Fibroblast of skin of right biceps (primary cell): Measurements from ENCODE around the gene CBFA2T2.
A peak's percentile ranks its signal among the peaks of the same experiment; 100 is the strongest.
"Not testable (repeated sequence)": the region's sequence is repeated elsewhere in the genome, so short reads cannot be mapped to it uniquely, and the experiment has no call there.

Experiments used
- DNase-seq: peaks from one replicate; pipeline ENCODE4 v3.0.0-alpha.2; 2013

CBFA2T2 gene

DNA sequence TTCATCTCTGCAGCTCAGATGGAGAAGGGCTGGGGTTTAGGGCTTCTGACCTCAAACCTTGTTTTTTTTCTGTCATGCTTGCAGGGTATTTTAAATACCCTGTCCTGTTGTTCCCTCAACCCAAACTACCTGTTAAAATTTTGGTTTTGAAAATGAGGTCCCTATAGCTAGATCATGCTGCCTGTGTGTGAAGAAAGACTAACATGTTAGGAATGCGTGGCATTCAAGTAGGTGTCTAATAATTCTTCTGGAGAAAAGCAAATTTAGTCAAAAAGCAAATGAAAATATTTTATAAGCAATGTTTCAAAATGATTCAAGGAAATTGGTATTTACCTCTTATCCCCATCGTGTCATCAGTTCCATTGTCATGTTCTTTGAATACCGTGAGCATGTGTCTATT, 95.1 kb downstream of the CBFA2T2 start:
- peak; percentile 23 for DNase-seq

GRCh38 chr20:33585413-33585812, 95.5 kb downstream of the CBFA2T2 start:
- DNase-seq: no peak

GRCh38 chr20:33589059-33589458, 99.2 kb downstream of the CBFA2T2 start:
- no peak for DNase-seq

DNA sequence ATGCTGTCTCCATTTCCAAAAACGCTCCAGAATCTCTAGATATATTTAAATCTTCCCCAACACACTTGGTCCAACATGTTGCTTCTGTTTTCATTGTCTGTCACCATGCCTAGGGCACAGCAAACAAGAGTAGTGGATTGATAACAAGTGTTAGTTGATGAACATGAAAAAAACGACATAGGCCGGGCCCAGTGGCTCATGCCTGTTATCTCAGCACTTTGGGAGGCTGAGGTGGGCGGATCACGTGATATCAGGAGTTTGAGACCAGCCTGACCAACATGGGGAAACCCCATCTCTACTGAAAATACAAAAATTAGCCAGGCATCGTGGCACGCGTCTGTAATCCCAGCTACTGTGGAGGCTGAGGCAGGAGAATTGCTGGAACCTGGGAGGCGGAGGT, 102.0 kb downstream of the CBFA2T2 start:
- DNase-seq: not testable (repeated sequence)

DNA sequence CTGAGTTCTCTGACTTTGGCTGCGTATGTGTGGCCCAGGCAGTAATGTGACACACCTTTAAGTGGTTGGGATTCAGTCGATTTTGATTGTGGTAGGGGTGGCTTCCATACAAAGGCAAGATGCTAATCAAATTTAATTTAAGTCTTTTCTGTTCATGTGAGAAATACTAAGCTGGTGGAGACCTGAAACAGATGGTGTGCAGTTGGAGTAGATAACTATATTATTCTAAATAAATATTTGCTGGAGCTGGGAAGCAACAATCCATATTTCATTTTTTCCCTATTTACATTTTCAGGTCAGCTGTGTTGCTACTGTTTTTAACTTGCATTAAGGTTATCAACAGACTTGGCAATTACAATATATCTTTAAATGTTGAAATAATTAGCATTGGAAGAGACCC, 104.8 kb downstream of the CBFA2T2 start:
- DNase-seq: no peak

DNA sequence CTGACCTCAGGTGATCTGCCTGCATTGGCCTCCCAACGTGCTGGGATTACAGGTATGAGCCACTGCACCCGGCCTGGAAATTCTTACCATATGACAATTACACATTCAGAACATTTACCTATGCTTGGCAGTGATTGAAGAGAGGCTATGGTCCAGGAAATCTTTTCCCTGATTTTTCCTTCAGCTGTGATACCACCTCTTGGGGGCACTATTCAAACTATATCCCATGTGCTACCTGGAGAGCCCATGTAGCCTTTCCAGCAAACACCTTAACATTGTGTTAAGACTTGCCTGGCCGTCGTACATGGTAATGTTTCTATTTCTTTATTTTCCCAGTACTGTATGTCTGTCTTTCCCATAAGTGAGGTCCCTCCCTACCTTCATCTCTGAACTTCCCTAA, 110.5 kb downstream of the CBFA2T2 start:
- no peak for DNase-seq

GRCh38 chr20:33600981-33601380, 111.1 kb downstream of the CBFA2T2 start:
- no peak for DNase-seq

GRCh38 chr20:33601861-33602260, 112.0 kb downstream of the CBFA2T2 start:
- no peak for DNase-seq

- DNase-seq: no peak
Observed at GRCh38 chr20:33602826-33603590, 113.1 kb downstream of the CBFA2T2 start.

DNA sequence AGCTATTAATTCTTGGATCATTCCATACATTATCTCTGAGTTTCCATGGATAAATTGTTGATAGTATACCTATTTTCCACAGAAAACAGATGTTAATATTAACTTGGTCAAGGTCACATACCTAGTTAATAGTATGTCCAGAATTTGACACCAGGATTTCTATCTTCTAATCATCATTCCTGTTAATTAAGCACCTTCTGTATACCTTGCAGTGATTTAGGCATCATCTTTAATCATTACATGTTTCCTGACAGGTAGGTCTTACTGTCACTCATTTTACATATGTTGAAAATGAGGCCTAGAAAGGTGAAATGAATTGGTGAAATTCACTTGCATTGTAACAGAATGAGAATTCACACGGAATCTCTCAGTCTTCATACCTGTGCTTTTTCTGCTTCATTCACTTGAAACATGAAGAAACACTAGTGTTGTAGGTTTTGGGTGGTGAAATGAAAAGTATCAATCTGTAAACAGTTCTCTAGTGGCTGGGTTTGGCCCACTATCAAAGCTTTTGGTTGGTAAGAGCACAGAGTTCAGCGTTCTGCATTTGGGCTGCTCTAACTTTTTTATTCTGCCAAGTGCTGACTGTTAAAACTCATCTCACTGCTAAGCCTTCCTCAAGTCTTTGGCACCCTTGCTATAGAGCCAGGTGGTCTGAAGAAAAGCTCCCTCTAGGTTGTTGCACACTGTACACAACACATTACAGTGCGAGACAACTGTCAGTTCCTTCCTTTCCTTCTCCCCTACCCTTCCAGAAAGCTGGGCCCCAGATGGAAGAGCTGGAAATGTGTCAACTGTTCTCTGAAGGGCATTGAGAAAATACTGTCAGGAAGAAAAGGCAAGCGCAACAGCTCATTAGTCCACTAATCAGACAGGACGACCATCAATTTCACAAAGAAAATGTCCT, 114.4 kb downstream of the CBFA2T2 start:
- DNase-seq: no peak

DNA sequence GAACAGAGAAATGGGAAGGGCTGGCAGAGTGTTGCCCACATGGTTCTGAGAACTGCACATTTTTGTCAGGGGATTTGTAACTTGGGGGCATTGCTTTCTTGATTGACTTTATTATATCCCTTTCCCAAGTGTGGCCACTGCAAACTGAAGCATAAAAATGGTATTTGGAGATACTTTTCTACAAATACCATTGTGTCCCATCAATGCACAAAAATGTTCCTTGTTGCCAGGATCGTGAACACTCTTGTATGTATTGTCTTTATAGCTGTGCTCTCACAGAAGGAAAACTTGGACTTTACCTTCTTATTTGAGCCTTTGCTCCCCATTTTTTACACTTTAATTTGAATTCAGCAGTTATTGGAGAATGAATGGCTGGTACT, 115.1 kb downstream of the CBFA2T2 start:
- no peak for DNase-seq

- DNase-seq: no peak
Observed at GRCh38 chr20:33606118-33606771, 116.3 kb downstream of the CBFA2T2 start.

DNA sequence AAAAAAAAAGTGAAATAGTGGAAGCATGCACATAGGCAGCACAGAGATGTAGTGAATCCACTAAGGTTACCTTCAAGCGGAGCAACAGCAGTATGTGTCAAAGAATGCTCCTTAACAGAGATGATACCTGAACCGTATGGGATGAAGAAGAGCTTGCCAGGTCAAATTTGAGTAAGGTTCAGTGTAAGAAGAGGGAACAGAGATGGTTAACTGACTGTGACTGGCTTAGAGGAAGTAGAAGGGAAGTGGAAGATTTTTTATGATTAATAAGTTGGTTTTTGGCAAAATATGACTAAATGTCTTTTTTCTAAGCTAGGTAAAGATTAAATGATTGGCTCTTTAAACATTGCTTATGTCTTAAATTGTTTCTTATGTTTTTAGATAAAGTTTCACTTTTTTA, 119.6 kb downstream of the CBFA2T2 start:
- no peak for DNase-seq

DNA sequence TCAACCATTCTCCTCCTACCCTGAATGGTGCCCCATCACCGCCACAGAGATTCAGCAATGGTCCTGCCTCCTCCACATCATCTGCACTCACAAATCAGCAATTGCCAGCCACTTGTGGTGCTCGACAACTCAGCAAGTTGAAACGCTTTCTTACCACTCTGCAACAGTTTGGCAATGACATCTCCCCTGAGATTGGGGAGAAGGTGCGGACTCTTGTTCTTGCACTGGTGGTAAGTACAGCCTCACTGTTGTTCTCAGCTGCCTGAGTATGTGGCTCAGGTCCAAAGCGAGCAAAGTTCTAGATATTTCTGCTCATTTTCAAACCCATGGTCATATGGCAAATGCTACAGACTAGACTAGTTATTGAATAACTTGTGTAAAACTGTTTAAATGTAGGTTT, 121.2 kb downstream of the CBFA2T2 start:
- no peak for DNase-seq

DNA sequence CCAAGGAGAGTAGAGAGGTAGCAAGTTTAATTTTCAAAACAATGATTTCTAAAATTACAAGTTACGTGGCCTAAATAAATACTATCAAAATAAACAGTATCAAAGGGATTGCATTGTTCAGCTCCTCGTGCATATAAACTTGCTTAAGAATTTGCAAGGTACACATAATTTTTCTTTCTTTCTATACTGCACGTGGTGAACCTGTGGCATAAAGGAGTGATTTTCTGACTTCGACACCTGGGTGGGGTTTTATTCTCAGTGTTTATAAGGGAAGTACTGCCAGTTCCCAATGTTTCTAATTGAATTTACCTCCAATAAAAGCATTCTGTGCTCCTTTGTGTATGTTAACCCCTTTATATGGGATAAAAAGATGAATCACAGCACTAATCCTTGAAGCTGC, 122.1 kb downstream of the CBFA2T2 start:
- no peak for DNase-seq

- no peak for DNase-seq
Observed at GRCh38 chr20:33621717-33622400, 132.0 kb downstream of the CBFA2T2 start.

DNA sequence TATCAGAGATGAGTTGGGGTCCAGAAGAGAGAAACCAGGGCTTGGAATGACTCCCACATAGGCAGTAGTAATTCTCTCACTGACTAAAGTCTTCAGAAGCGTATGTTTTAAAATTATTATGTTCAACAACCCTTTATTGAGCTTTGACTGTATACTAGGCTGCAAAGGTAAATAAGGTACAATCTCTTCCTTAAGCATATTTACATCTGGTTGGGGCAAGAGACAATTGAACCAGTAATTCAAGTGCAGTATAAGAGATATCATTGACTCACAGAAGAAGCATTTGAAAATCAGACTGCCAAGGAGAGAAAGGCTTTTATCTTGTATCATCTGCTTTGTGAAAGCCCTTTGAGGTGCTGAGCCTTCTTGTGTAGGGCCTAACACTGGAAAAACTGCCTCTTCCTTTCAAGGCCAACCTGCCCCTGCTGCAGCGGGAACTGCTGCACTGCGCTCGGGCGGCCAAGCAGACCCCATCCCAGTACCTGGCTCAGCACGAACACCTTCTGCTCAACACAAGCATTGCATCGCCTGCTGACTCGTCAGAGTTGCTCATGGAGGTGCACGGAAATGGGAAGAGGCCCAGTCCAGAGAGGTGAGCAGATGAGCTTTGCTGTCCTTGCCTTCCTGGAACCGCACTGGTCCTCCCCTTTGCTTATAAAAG, 132.9 kb downstream of the CBFA2T2 start:
- DNase-seq: no peak

- no peak for DNase-seq
Observed at GRCh38 chr20:33624399-33624798, 134.5 kb downstream of the CBFA2T2 start.

DNA sequence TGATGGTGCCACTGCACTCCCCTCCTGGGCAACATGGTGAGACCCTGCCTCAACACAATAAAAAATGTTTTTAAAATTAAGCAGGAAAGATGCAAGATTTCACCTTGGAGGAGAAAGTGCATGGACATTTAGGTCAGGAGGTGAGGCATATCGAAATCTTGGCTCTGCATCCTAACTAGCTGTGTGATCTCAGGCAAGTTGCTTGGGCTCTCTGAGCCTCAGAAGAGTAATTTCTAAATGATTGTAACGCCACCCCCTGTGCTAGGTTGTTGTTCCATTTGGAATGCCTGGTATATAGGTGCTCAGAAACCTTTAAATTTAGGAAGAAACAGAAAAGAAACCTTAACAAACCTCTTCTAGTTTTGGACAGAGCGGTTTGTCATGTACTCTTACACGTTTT, 136.3 kb downstream of the CBFA2T2 start:
- DNase-seq: no peak

GRCh38 chr20:33627577-33628216, 137.8 kb downstream of the CBFA2T2 start:
- DNase-seq: no peak

GRCh38 chr20:33629533-33629932, 139.6 kb downstream of the CBFA2T2 start:
- DNase-seq: no peak

DNA sequence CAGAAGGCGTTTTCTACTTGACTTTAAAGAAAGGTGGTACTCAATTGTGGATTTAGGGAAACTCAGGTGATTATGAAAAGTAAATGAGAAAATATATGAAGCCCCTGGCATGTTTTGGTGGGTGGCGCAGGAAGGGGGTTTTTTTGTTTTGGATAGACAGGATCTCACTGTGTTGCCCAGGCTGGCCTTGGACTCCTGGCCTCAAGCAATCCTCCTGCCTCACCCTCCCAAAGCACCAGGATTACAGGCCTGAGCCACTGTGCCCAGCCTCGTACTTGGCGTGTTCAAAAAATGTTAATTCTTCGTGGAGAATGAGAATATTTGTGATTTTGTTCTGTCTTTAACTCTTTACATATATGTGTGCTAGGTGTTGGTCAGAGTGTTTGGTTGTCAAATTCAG, 140.1 kb downstream of the CBFA2T2 start:
- DNase-seq: no peak
